SH-SY5Y (cell line): Measurements from ENCODE around the gene RSPH6A.

Experiments
- GATA2 ChIP-seq: IDR thresholded peaks from 2 replicates; pipeline ENCODE4 v1.6.1; 2011; ENCODE audit warnings: mild to moderate bottlenecking, low read depth, low read length
- GATA3 ChIP-seq: IDR thresholded peaks from 2 replicates; pipeline ENCODE4 v1.6.1; 2011; ENCODE audit warnings: low read depth, mild to moderate bottlenecking, low read length, moderate library complexity

DNA sequence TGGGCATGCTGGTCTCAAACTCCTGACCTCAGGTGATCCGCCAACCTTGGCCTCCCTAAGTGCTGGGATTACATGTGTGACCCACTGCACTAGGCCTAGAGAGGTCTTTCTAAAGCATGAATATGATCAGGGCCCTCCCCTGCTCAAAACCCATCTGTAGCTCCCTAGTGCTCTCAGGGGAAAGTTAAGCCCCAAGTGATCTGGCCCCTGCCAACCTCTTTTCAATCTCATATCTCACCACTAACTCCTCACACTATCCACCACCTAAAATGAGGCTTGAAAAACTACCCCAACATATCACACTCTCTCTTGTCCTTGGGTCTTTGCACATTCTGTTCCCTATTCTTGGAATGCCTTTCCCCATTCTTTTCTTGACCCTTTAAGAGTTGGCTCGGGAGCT is 20.5 kb downstream of the RSPH6A start:
- TF ChIP-seq GATA2 (no peak), GATA3 (no peak)
